ENCODE measurements around the gene PXDN. TPM values are rescaled to one million over a fixed set of nuclear protein-coding genes. Genes with fewer than 3 reads are reported as not detected.
A peak's percentile ranks its signal among the peaks of the same experiment; 100 is the strongest.

Gene PXDN
- total and polyA plus RNA-seq, 2 of the 4 experiments (the other 2 are of a cell fraction): 153 to 332 TPM

DNA sequence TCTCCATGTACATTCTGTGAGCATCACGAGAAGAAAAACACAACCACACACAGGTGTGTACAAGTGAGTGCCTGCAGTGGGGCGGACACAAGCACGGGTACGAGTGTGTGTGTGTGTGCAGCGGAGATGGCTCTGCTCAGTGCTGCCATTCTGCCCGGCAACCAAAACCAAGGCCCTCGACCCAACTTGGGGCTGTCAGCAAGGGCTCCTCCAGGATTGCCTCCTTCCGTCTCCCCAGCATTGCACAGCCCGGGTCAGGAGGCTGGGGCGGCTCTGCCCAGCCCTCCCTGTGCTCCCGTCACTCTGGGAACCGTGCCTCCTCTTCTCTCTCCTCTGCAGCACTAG, 66.5 kb downstream of the PXDN start:
- no peak overlapping the region for H3K9ac ChIP-seq (ENCODE audit: low read depth, low read length)
- H3K4me2 ChIP-seq (ENCODE audit: low read depth, low read length): no peak overlapping the region
- peaks cover 9% of the 10 kb centered on the region for H3K4me1 ChIP-seq (ENCODE audit: control insufficient read depth, insufficient read depth, low read length)
- H3K4me3 ChIP-seq (ENCODE audit: insufficient read depth, low read depth, low read length): no peak overlapping the region
- H2BK5ac ChIP-seq (ENCODE audit: low read depth, low read length, poor library complexity, severe bottlenecking): no peak overlapping the region
- ChIA-PET POLR2A (ENCODE audit: unreplicated experiment) (no interaction called here), CTCF (no interaction called here)
- peaks cover 29 to 85% of the 10 kb centered on the region in 2 experiments; a peak in 3 of 4 replicates for H3K79me1 ChIP-seq (ENCODE audit: low read depth in 1 of 2, low read length in 2 of 2)
- peaks cover 16% of the 10 kb centered on the region for H3K9me1 ChIP-seq (ENCODE audit: insufficient read depth, low read length)
- peaks cover 83% of the 10 kb centered on the region for H3K36me3 ChIP-seq (ENCODE audit: control insufficient read depth, insufficient read depth, low read length)
- no TSS peak for BruUV-seq (replicated peaks)
- no peak overlapping the region for H3K18ac ChIP-seq (ENCODE audit: low read depth, low read length)
- H3K27me3 ChIP-seq (ENCODE audit: control insufficient read depth, insufficient read depth, low read length): no peaks in the 10 kb centered on the region
- H3K27ac ChIP-seq (ENCODE audit: insufficient read depth, low read length): no peak overlapping the region
- H3K9me3 ChIP-seq (ENCODE audit: control insufficient read depth, insufficient read depth, low read length): no peaks in the 10 kb centered on the region
- H3K23ac ChIP-seq (ENCODE audit: low read depth, low read length): 0 out of 2 replicates have a peak overlapping the region, but pooled peaks have one; percentile 25
- peak overlapping the region; percentile 50 for H2AK9ac ChIP-seq (replicated peaks; ENCODE audit: low read depth, low read length, poor library complexity)
- H2AFZ ChIP-seq (replicated peaks; ENCODE audit: low read length, poor library complexity): no peak overlapping the region
- H3K14ac ChIP-seq (replicated peaks; ENCODE audit: low read depth, low read length): no peak overlapping the region
- 100% methylated on average over 4 of the region's 12 CpGs; no CpG with 5 or more reads in 1 of the 2 experiments for WGBS, 2 experiments (ENCODE audit: extremely low coverage in 2 of 2, insufficient read length in 1 of 2)
- TF ChIP-seq CEBPB (IDR thresholded peaks at IDR 0.05; ENCODE audit: low read depth, low read length) (no peak), MAZ (IDR thresholded peaks at IDR 0.05; ENCODE audit: borderline replicate concordance, low read depth, low read length) (no peak), RFX5 (IDR thresholded peaks at IDR 0.05; ENCODE audit: low read depth, low read length) (no peak), NFE2L2 (IDR thresholded peaks at IDR 0.05; ENCODE audit: low read depth, low read length) (no peak)
- TF ChIP-seq, protein P1, sequence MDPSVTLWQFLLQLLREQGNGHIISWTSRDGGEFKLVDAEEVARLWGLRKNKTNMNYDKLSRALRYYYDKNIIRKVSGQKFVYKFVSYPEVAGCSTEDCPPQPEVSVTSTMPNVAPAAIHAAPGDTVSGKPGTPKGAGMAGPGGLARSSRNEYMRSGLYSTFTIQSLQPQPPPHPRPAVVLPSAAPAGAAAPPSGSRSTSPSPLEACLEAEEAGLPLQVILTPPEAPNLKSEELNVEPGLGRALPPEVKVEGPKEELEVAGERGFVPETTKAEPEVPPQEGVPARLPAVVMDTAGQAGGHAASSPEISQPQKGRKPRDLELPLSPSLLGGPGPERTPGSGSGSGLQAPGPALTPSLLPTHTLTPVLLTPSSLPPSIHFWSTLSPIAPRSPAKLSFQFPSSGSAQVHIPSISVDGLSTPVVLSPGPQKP (IDR thresholded peaks at IDR 0.05; ENCODE audit: borderline replicate concordance, low read depth, low read length): no peak
- no peak overlapping the region for H2BK120ac ChIP-seq (ENCODE audit: low read depth, low read length)
- peak overlapping the region in 1 of 2 experiments; percentile 4; a peak in 1 of 4 replicates for H4K8ac ChIP-seq (ENCODE audit: low read depth in 2 of 2, low read length in 2 of 2)
- intact Hi-C loops (cut with micrococcal nuclease): no loop called here
- peaks cover 24% of the 10 kb centered on the region for H4K20me1 ChIP-seq (ENCODE audit: insufficient read depth, low read length)
- no peak overlapping the region for H4K5ac ChIP-seq (ENCODE audit: low read depth, low read length)
- ATAC-seq (ENCODE audit: low read depth) (no peak), DNase-seq (no peak)
- H2BK15ac ChIP-seq (ENCODE audit: low read depth, low read length): no peak overlapping the region
- H3K56ac ChIP-seq (ENCODE audit: extremely low read depth, insufficient read depth, low read length): no peak overlapping the region
- dilution Hi-C loops (cut with HindIII; ENCODE audit: low sequenced_read_pairs, unreplicated experiment): no loop called here
- no peak overlapping the region for H4K91ac ChIP-seq (ENCODE audit: insufficient read depth, low read depth, low read length)
- H3K4ac ChIP-seq (ENCODE audit: low read depth, low read length): no peak overlapping the region; the same call in 1 of the 2 replicates
- no peak overlapping the region for H2AK5ac ChIP-seq (ENCODE audit: low read depth, low read length)
- in situ Hi-C loops (cut with MboI; ENCODE audit: low sequenced_read_pairs): loop anchor here (5.0 kb wide), 1 partner anchor 70 kb away; no protein-coding TSS in a partner anchor
- H2BK20ac ChIP-seq (ENCODE audit: low read depth, low read length): no peak overlapping the region
